Natural killer cell (primary cell): ENCODE measurements around the gene LPO. TPM values are rescaled to one million over a fixed set of nuclear protein-coding genes. Genes with fewer than 3 reads are reported as not detected.

ENCODE experiments used
- ATAC-seq, 3 donors: fragments of 150-1000 bp in 2 of 3; fragments of 200-7000 bp in 1 of 3; cut with Tn5 transposase; 1 replicate in 1 of 3; 2 replicates in 2 of 3; pipeline ENCODE4 v1.10.0; 2021; ENCODE audit warnings: mild to moderate bottlenecking in 2 of 3, moderate library complexity in 2 of 3
- DNase-seq, 2 donors: peaks; one replicate each; pipeline versions ENCODE4 v3.0.0 to v3.0.0-alpha.2; 2013 to 2021; ENCODE audit warnings: mixed read lengths in 1 of 2
- H3K27ac ChIP-seq: one replicate; pipeline ENCODE4 v1.5.1; 2013; ENCODE audit warnings: mild to moderate bottlenecking, low read length
- H3K27me3 ChIP-seq: one replicate; pipeline ENCODE4 v1.6.1; 2013; ENCODE audit warnings: low read length; ENCODE audit not compliant: control insufficient read depth, insufficient read depth
- H3K36me3 ChIP-seq: one replicate; pipeline ENCODE4 v1.6.1; 2013; ENCODE audit warnings: low read length; ENCODE audit not compliant: control insufficient read depth, insufficient read depth
- H3K4me1 ChIP-seq: one replicate; pipeline ENCODE4 v1.6.1; 2013; ENCODE audit warnings: low read length; ENCODE audit not compliant: control insufficient read depth, insufficient read depth
- H3K4me3 ChIP-seq: one replicate; pipeline ENCODE4 v1.5.1; 2013; ENCODE audit warnings: low read length
- H3K9me3 ChIP-seq: one replicate; pipeline ENCODE4 v1.6.1; 2013; ENCODE audit warnings: low read length; ENCODE audit not compliant: control insufficient read depth, insufficient read depth
- H3K27ac Mint-ChIP-seq, 2 donors: one replicate each; pipeline ENCODE4 v1.8.0; 2022; ENCODE audit warnings: mild to moderate bottlenecking in 2 of 2, mixed read lengths in 2 of 2, moderate library complexity in 1 of 2
- H3K27me3 Mint-ChIP-seq, 2 donors: one replicate each; pipeline ENCODE4 v1.8.0; 2022; ENCODE audit warnings: low read depth in 2 of 2, mixed read lengths in 2 of 2
- H3K36me3 Mint-ChIP-seq: one replicate; pipeline ENCODE4 v1.8.0; 2022; ENCODE audit warnings: mixed read lengths
- H3K4me1 Mint-ChIP-seq, 2 donors: one replicate each; pipeline ENCODE4 v1.8.0; 2022; ENCODE audit warnings: mixed read lengths in 2 of 2
- H3K4me3 Mint-ChIP-seq: one replicate; pipeline ENCODE4 v1.8.0; 2022; ENCODE audit warnings: mild to moderate bottlenecking, moderate library complexity, mixed read lengths
- H3K9me3 Mint-ChIP-seq, 2 donors: one replicate each; pipeline ENCODE4 v1.8.0; 2022; ENCODE audit warnings: mixed read lengths in 2 of 2
- WGBS: methylation state at CpG from one replicate; pipeline ENCODE4 v1.1.7; 2013; ENCODE audit warnings: missing lambda C conversion rate; ENCODE audit not compliant: insufficient coverage; 5-methylcytosine and 5-hydroxymethylcytosine counted together
- intact Hi-C: fragments of 100-400 bp; cut with micrococcal nuclease; formaldehyde crosslinking; loops from one replicate; pipeline ENCODE4 v1.14.2; 2022
- total RNA-seq, 4 donors: library from RNA; stranded (reverse); fragments of 120-200 nt in 1 of 4; gene quantifications; one replicate each; pipeline versions ENCODE4 v1.2.3 to v1.2.4, GENCODE V29; 2013 to 2022
- TF ChIP-seq, protein P1 (sequence below): fragments of 200-600 bp; IDR thresholded peaks from one replicate; pipeline ENCODE4 v1.8.0; 2022; ENCODE audit warnings: antibody characterized with exemption

Gene LPO
- total RNA-seq, 3 donors from 2014 or later (not counting 1 experiment from before 2014, with no cell fraction given): not detected

DNA sequence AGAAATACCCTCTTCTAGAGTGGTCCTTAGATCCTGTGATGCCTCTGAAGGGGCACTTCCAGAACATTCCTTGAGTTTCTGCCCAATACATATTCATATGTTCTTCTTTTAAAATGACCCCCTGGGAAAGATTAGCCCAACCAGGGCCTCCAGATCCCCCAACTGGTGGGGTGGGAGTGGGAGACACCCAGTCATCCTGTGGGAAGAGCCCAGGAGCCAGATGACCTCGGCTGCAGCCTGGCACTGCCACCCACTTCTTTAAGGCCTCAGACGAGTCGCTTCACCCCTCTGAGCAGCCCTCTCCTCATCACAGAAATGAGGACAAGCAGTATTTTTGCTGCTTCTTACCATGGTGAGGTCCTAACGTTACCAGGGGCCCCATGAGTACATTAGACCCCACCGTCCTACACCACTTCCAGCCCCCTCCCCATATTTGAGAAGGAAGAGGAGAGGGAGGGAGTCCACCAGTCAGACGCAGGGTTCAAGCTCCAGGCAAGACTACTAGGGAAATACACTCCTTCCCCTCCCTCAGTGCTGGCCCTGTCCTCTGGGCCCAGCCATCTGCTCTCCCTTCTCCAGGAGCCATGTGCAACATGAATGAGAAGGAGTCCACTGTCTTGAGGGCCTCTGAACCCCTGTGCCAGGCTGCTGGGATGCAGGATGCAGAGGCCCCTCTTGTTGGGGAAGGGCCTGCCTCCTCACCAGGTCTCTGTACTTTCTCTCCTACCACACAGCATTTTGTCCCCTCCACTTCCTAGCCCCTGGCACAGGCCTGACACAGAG is 30.6 kb downstream of the LPO start:
- H3K27me3 ChIP-seq: no peaks in the 10 kb centered on the region
- intact Hi-C loops: no loop called here
- Mint-ChIP-seq H3K27ac (no peak overlapping the region), H3K4me3 (no peak overlapping the region), H3K36me3 (no peaks in the 10 kb centered on the region), H3K4me1 (no peaks in the 10 kb centered on the region), H3K9me3 (no peaks in the 10 kb centered on the region), H3K27me3 (peaks cover 14 to 21% of the 10 kb centered on the region in 2 donors)
- H3K27ac ChIP-seq: no peak overlapping the region
- H3K36me3 ChIP-seq: no peaks in the 10 kb centered on the region
- H3K4me3 ChIP-seq: no peak overlapping the region
- DNase-seq (no peak), ATAC-seq (no peak)
- TF ChIP-seq, protein P1, sequence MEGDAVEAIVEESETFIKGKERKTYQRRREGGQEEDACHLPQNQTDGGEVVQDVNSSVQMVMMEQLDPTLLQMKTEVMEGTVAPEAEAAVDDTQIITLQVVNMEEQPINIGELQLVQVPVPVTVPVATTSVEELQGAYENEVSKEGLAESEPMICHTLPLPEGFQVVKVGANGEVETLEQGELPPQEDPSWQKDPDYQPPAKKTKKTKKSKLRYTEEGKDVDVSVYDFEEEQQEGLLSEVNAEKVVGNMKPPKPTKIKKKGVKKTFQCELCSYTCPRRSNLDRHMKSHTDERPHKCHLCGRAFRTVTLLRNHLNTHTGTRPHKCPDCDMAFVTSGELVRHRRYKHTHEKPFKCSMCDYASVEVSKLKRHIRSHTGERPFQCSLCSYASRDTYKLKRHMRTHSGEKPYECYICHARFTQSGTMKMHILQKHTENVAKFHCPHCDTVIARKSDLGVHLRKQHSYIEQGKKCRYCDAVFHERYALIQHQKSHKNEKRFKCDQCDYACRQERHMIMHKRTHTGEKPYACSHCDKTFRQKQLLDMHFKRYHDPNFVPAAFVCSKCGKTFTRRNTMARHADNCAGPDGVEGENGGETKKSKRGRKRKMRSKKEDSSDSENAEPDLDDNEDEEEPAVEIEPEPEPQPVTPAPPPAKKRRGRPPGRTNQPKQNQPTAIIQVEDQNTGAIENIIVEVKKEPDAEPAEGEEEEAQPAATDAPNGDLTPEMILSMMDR: no peak
- H3K4me1 ChIP-seq: no peaks in the 10 kb centered on the region
- WGBS: 91% methylated on average over 4 of the region's 6 CpGs
- no peaks in the 10 kb centered on the region for H3K9me3 ChIP-seq

DNA sequence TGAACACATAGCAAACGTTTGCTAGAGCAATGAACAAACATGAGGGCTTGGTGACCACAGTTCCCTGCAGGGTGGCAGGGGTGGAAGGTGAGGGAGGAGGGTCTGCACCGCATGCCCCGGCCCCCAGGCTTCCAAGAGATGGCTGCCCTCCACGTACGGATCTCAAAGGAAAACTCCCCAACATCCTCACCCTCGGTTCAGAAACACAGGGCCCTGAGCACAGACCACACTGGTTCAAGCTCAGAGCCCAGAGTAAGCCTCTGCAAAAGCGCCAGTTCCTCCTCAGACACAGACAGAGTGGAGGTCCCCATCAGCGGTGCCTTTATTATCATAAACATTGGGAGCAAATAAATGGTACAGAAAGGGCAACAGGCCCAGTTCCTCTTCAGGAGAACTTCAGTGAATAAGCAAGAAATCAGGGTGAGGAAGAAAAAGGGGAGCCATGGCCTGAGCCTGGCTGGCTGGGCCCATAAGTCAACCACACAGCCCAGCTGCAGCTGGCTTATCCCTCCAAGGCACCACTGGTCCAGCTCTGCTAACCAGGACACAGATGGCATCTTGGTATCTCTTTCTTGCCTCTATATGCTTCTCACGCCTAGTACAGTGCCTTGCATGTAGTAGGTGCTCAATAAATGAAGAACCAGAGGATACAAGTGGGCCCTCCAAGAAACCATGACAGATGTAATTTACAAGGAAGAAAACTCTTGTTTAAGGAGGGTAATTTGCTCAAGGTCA is 31.3 kb downstream of the LPO start:
- no peaks in the 10 kb centered on the region for H3K4me1 Mint-ChIP-seq
- H3K27me3 ChIP-seq: no peaks in the 10 kb centered on the region
- H3K36me3 ChIP-seq: no peaks in the 10 kb centered on the region
- no peaks in the 10 kb centered on the region for H3K36me3 Mint-ChIP-seq
- ATAC-seq (no peak), DNase-seq (no peak)
- no peaks in the 10 kb centered on the region for H3K4me1 ChIP-seq
- no peaks in the 10 kb centered on the region for H3K9me3 ChIP-seq
- H3K9me3 Mint-ChIP-seq: no peaks in the 10 kb centered on the region
- intact Hi-C loops: no loop called here
- peaks cover 8 to 13% of the 10 kb centered on the region in 2 donors for H3K27me3 Mint-ChIP-seq
- H3K4me3 Mint-ChIP-seq: no peak overlapping the region
- no peak overlapping the region for H3K27ac Mint-ChIP-seq
- TF ChIP-seq, protein P1: no peak
- WGBS: 86% methylated on average over 9 of the region's 9 CpGs
- no peak overlapping the region for H3K27ac ChIP-seq
- H3K4me3 ChIP-seq: no peak overlapping the region

DNA sequence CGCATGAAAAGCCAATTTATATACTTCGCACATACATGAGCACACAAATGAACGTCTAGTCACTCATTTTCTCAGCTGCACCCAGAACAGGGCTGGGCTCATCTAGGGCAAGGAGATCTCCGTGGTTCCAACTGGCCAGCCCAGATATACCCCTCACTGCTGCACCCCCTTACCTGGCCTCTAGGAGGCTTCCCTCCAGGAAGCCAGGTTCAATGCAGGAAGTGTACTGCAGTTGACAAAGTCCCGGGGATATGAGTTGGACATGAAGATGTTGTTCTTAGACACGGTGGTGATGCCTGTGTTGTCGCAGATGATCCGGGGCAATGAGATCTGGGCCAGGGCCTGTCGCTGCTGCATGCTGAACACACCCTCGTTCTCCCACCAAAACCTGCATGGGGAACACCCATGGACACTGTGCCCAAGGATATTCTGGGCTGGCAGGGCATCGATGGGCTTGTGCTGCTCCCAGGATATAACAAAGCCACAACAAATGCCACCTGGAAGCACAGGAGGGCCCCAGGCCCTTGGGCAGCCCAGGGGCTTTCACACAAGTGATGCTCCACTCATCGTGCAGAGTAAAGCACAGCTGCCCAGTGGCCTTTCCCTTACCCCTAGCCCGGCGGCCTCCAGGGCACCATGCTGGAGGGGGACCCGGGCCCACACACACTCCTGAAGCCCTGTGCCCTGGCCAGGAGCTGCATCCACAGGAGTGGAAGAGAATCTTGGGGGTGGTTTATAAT is 32.3 kb downstream of the LPO start:
- Histone ChIP-seq H3K27me3 (no peaks in the 10 kb centered on the region), H3K9me3 (no peaks in the 10 kb centered on the region), H3K4me3 (no peak overlapping the region), H3K4me1 (no peaks in the 10 kb centered on the region), H3K27ac (no peak overlapping the region), H3K36me3 (no peaks in the 10 kb centered on the region)
- TF ChIP-seq, protein P1: no peak
- intact Hi-C loops: no loop called here
- no peaks in the 10 kb centered on the region for H3K9me3 Mint-ChIP-seq
- no peaks in the 10 kb centered on the region for H3K36me3 Mint-ChIP-seq
- DNase-seq (peak in 1 of 2 donors; percentile 18), ATAC-seq (no peak)
- H3K27ac Mint-ChIP-seq: no peak overlapping the region
- peaks cover 4 to 7% of the 10 kb centered on the region in 2 donors for H3K27me3 Mint-ChIP-seq
- no peak overlapping the region for H3K4me3 Mint-ChIP-seq
- H3K4me1 Mint-ChIP-seq: no peaks in the 10 kb centered on the region
- WGBS: 83% methylated on average over 15 of the region's 15 CpGs
